Stomach (tissue), 4 donors: Measurements from ENCODE around the gene RBBP8NL.

Experiments used
- EP300 ChIP-seq: sonication (generic); formaldehyde crosslinking; IDR thresholded peaks from one replicate; pipeline ENCODE4 v1.6.1; 2017; ENCODE audit warnings: antibody characterized with exemption
- POLR2A ChIP-seq, 4 donors: fragments of 450-650 bp; IDR thresholded peaks; one replicate each; pipeline ENCODE4 v1.6.1; 2016; ENCODE audit warnings: antibody characterized with exemption in 4 of 4, control low read depth in 2 of 4, mild to moderate bottlenecking in 1 of 4, moderate library complexity in 1 of 4
- POLR2AphosphoS5 ChIP-seq, 3 donors: sonication (generic); formaldehyde crosslinking; IDR thresholded peaks; one replicate each; pipeline ENCODE4 v1.6.1; 2016; ENCODE audit warnings: antibody characterized with exemption in 3 of 3
- TF ChIP-seq, protein P1 (sequence below), 7 experiments: fragments of 450-650 bp in 4 of 7; fragments of 200-600 bp in 3 of 7; sonication (generic) in 3 of 7; IDR thresholded peaks; one replicate each; pipeline ENCODE4 v1.5.1; 2016 to 2019; ENCODE audit warnings: antibody characterized with exemption in 7 of 7, control low read depth in 2 of 7, mild to moderate bottlenecking in 1 of 7

DNA sequence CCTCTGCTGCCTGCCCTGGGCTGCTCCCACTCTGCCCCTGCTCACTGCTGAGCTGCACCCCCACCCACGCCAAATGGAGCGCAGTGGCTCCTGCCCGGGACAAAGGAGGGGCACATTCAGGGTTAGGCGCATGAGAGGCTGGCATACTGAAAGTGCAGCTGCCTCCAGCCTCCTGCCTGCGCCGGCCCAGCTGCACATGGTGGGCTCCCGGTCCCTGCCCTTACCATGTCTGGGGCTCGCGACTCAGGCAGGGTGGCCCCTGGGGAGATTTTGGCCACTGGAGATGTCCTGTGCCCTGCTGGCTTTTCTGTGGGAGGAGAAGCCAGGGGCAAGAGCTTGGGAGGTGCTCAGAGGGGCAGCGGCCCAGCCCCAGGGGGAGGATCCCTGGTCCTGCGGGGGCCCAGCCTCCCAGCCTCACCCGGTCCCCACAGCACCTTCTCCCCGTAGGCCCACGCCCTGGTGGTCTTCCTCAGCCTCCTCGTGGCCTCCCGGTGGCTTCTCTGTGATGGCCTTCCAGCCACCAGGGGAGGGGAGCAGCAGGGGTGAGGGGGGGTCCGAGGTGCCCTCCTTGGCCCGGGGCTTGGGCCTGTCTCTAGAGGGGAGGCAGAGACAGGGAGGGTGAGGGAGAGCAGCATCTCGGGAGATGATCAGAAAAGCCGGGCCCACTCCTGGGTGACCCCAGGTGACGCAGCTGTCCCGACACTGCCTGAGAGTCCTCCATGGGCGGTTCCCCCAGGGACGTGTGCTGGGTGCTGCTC lies 11.8 kb downstream of the RBBP8NL start:
- TF ChIP-seq, protein P1, sequence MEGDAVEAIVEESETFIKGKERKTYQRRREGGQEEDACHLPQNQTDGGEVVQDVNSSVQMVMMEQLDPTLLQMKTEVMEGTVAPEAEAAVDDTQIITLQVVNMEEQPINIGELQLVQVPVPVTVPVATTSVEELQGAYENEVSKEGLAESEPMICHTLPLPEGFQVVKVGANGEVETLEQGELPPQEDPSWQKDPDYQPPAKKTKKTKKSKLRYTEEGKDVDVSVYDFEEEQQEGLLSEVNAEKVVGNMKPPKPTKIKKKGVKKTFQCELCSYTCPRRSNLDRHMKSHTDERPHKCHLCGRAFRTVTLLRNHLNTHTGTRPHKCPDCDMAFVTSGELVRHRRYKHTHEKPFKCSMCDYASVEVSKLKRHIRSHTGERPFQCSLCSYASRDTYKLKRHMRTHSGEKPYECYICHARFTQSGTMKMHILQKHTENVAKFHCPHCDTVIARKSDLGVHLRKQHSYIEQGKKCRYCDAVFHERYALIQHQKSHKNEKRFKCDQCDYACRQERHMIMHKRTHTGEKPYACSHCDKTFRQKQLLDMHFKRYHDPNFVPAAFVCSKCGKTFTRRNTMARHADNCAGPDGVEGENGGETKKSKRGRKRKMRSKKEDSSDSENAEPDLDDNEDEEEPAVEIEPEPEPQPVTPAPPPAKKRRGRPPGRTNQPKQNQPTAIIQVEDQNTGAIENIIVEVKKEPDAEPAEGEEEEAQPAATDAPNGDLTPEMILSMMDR (IDR thresholded peaks at IDR 0.05) = no peak
- no peak for TF ChIP-seq EP300
- TF ChIP-seq POLR2A (IDR thresholded peaks at IDR 0.05) = no peak
- TF ChIP-seq POLR2AphosphoS5 (IDR thresholded peaks at IDR 0.05) = no peak
